GM12891 (cell line): ENCODE measurements around the gene PHF21A.

Source experiments
- POLR2A ChIP-seq: IDR thresholded peaks from 2 replicates; pipeline ENCODE4 v1.6.1; 2011; ENCODE audit warnings: low read depth, low read length, control low read depth
- POLR2AphosphoS5 ChIP-seq: IDR thresholded peaks from 2 replicates; pipeline ENCODE4 v1.6.1; 2011; ENCODE audit warnings: low read depth, low read length, control low read depth
- POU2F2 ChIP-seq: IDR thresholded peaks from 2 replicates; pipeline ENCODE4 v1.6.1; 2011; ENCODE audit warnings: low read depth, mild to moderate bottlenecking, control low read depth, low read length, moderate library complexity
- SPI1 ChIP-seq: IDR thresholded peaks from 2 replicates; pipeline ENCODE4 v1.6.1; 2011; ENCODE audit warnings: low read depth, low read length, control low read depth

- no peak for TF ChIP-seq POLR2A
- no peak for TF ChIP-seq SPI1
- no peak for TF ChIP-seq POLR2AphosphoS5
- no peak for TF ChIP-seq POU2F2
These were observed 70.2 kb downstream of the PHF21A start for GRCh38 chr11:46051102-46051501.
